HEK293 (cell line): ENCODE measurements around the gene OST4.

Experiments used
- CTCF ChIA-PET: fragments of 350-600 bp; formaldehyde crosslinking; extraction: SDS; loops from one replicate; lab custom pipeline; 2021; ENCODE audit warnings: antibody characterized with exemption; lab: Yijun Ruan, JAX
- POLR2A ChIA-PET: fragments of 300-600 bp; formaldehyde crosslinking; extraction: SDS; loops from one replicate; lab custom pipeline; 2020; ENCODE audit warnings: antibody characterized with exemption, inconsistent platforms; lab: Yijun Ruan, JAX
- H3K27ac ChIP-seq: fragments of 200-500 bp; sonication (Bioruptor generic); 2 replicates; pipeline ENCODE4 v1.5.1; 2014; ENCODE audit warnings: low read depth, low read length, control low read depth, inconsistent platforms; ENCODE audit errors: extremely low read depth
- H3K36me3 ChIP-seq, 2 experiments: fragments of 200-500 bp in 1 of 2; sonication (Bioruptor generic) in 1 of 2; 1 replicate in 1 of 2; 2 replicates in 1 of 2; pipeline ENCODE4 v1.5.1; 2014 to 2017; ENCODE audit warnings: inconsistent platforms in 2 of 2, low read length in 2 of 2; ENCODE audit not compliant: control insufficient read depth in 2 of 2, insufficient read depth in 1 of 2
- H3K4me1 ChIP-seq: fragments of 200-500 bp; sonication (Bioruptor generic); 2 replicates; pipeline ENCODE4 v1.5.1; 2014; ENCODE audit warnings: mild to moderate bottlenecking, low read length, inconsistent platforms; ENCODE audit not compliant: control insufficient read depth, insufficient read depth
- H3K4me3 ChIP-seq: 2 replicates; pipeline ENCODE4 v1.5.1; 2011; ENCODE audit warnings: low read depth, mild to moderate bottlenecking, control low read depth, low read length, moderate library complexity
- H3K9me3 ChIP-seq: fragments of 200-500 bp; sonication (Bioruptor generic); 2 replicates; pipeline ENCODE4 v1.5.1; 2014; ENCODE audit warnings: low read depth, low read length, inconsistent platforms; ENCODE audit not compliant: control insufficient read depth, insufficient read depth
- GLI4 ChIP-seq: fragments of 450-650 bp; formaldehyde crosslinking; IDR thresholded peaks from 2 replicates; pipeline ENCODE4 v1.5.1; 2016; ENCODE audit warnings: missing biosample characterization, missing genetic modification characterization
- KLF1 ChIP-seq: fragments of 450-650 bp; formaldehyde crosslinking; IDR thresholded peaks from 2 replicates; pipeline ENCODE4 v1.5.1; 2016; ENCODE audit warnings: missing biosample characterization, missing genetic modification characterization
- PRDM1 ChIP-seq: fragments of 450-650 bp; formaldehyde crosslinking; IDR thresholded peaks from 2 replicates; pipeline ENCODE4; 2016; ENCODE audit warnings: missing biosample characterization, missing genetic modification characterization
- SETDB1 ChIP-seq: IDR thresholded peaks from one replicate; pipeline ENCODE4 v1.6.1; 2017; ENCODE audit warnings: mild to moderate bottlenecking, low read length, moderate library complexity, mixed read lengths; ENCODE audit not compliant: insufficient read length
- SP3 ChIP-seq: fragments of 450-650 bp; formaldehyde crosslinking; IDR thresholded peaks from 2 replicates; pipeline ENCODE4 v1.5.1; 2016; ENCODE audit warnings: missing biosample characterization, missing genetic modification characterization
- ZBTB17 ChIP-seq: fragments of 450-650 bp; formaldehyde crosslinking; IDR thresholded peaks from 2 replicates; pipeline ENCODE4 v1.5.1; 2016; ENCODE audit warnings: missing biosample characterization, missing genetic modification characterization
- ZBTB49 ChIP-seq: fragments of 450-650 bp; formaldehyde crosslinking; IDR thresholded peaks from 2 replicates; pipeline ENCODE4 v1.5.1; 2016; ENCODE audit warnings: missing biosample characterization, missing genetic modification characterization, low read depth
- ZNF10 ChIP-seq: fragments of 450-650 bp; formaldehyde crosslinking; IDR thresholded peaks from 2 replicates; pipeline ENCODE4 v1.5.1; 2017; ENCODE audit warnings: missing biosample characterization, missing genetic modification characterization
- ZNF148 ChIP-seq: fragments of 450-650 bp; formaldehyde crosslinking; IDR thresholded peaks from 2 replicates; pipeline ENCODE4 v1.5.0; 2017; ENCODE audit warnings: missing biosample characterization, missing genetic modification characterization, borderline replicate concordance
- ZNF19 ChIP-seq: fragments of 450-650 bp; formaldehyde crosslinking; IDR thresholded peaks from 2 replicates; pipeline ENCODE4; 2016; ENCODE audit warnings: missing biosample characterization, missing genetic modification characterization, low read depth
- ZNF214 ChIP-seq: fragments of 450-650 bp; formaldehyde crosslinking; IDR thresholded peaks from 2 replicates; pipeline ENCODE4 v1.5.1; 2017; ENCODE audit warnings: missing biosample characterization, mild to moderate bottlenecking, missing genetic modification characterization, borderline replicate concordance
- ZNF354C ChIP-seq: fragments of 450-650 bp; formaldehyde crosslinking; IDR thresholded peaks from 2 replicates; pipeline ENCODE4 v1.5.1; 2016; ENCODE audit warnings: missing biosample characterization, missing genetic modification characterization, low read depth, borderline replicate concordance
- ZNF362 ChIP-seq: fragments of 450-650 bp; formaldehyde crosslinking; IDR thresholded peaks from 2 replicates; pipeline ENCODE4 v1.5.1; 2016; ENCODE audit warnings: missing biosample characterization, missing genetic modification characterization
- ZNF404 ChIP-seq: fragments of 450-650 bp; formaldehyde crosslinking; IDR thresholded peaks from 2 replicates; pipeline ENCODE4 v1.5.1; 2017; ENCODE audit warnings: missing biosample characterization, missing genetic modification characterization
- ZNF555 ChIP-seq: fragments of 450-650 bp; formaldehyde crosslinking; conservative IDR thresholded peaks from 2 replicates; pipeline ENCODE4 v1.5.1; 2017; ENCODE audit warnings: missing biosample characterization, mild to moderate bottlenecking, missing genetic modification characterization, inconsistent platforms
- ZNF629 ChIP-seq: fragments of 450-650 bp; formaldehyde crosslinking; IDR thresholded peaks from 2 replicates; pipeline ENCODE4 v1.5.1; 2017; ENCODE audit warnings: missing biosample characterization, missing genetic modification characterization
- TF ChIP-seq, protein P1 (sequence below): fragments of 450-650 bp; formaldehyde crosslinking; IDR thresholded peaks from 2 replicates; pipeline ENCODE4 v1.5.1; 2016; ENCODE audit warnings: missing biosample characterization, missing genetic modification characterization
- TF ChIP-seq, protein P2 (sequence below): fragments of 450-650 bp; formaldehyde crosslinking; IDR thresholded peaks from 2 replicates; pipeline ENCODE4 v1.5.1; 2016; ENCODE audit warnings: missing biosample characterization, missing genetic modification characterization
- TF ChIP-seq, protein P3 (sequence below): fragments of 450-650 bp; formaldehyde crosslinking; IDR thresholded peaks from 2 replicates; pipeline ENCODE4 v1.5.1; 2016; ENCODE audit warnings: missing biosample characterization, missing genetic modification characterization

The OST4 gene

DNA sequence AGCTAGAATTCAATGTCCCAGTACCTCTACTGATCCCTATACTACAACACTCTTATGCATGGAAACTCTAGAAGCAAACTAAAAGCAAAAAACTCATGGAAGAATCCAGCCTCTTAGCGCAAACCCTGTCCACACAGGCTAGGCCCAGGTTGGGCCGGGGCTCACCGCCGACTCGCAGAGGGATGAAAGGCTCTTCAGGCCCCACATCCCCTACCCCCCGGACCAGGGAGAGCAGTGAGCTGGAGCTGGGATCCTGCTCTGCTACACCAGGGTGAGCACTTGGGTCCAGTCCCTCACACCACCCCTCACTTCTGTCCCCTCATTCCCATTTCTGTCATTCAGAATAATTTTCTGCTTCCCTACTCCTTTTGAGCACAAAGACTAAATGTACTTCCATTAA is 2.0 kb downstream of the OST4 start (continued):
- TF ChIP-seq ZBTB17 (tag by site-specific recombination) (no peak), ZNF214 (tag by site-specific recombination) (no peak), ZNF362 (no peak), ZNF10 (tag by site-specific recombination) (no peak), ZNF404 (tag by site-specific recombination) (no peak)
- TF ChIP-seq, protein P1, sequence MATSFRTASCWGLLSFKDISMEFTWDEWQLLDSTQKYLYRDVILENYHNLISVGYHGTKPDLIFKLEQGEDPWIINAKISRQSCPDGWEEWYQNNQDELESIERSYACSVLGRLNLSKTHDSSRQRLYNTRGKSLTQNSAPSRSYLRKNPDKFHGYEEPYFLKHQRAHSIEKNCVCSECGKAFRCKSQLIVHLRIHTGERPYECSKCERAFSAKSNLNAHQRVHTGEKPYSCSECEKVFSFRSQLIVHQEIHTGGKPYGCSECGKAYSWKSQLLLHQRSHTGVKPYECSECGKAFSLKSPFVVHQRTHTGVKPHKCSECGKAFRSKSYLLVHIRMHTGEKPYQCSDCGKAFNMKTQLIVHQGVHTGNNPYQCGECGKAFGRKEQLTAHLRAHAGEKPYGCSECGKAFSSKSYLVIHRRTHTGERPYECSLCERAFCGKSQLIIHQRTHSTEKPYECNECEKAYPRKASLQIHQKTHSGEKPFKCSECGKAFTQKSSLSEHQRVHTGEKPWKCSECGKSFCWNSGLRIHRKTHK = no peak

DNA sequence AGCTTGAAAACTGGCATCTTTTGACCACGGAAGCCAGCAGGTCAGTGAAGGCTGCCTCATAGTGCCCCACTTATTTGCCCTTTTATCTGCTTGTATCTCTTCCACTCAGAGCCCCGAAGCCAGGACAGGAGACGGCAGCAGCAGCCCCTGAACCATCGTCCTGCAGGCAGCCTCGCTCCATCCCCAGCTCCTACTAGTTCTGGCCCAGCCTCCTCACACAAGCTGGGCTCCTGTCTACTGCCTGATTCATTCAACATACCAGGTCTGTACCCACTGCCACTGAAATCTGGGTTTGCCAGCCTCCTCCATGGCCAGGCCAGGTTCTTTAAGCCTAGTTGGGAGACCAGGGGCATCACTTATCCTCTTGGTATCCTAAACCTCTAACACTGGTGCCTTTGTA is 4.1 kb downstream of the OST4 start:
- no peak for TF ChIP-seq ZNF148
- no peak for TF ChIP-seq GLI4 (tag by site-specific recombination)
- TF ChIP-seq ZBTB49 (tag by site-specific recombination) = no peak
- TF ChIP-seq KLF1 = no peak
- no peak for TF ChIP-seq ZBTB17 (tag by site-specific recombination)
- TF ChIP-seq, protein P2, sequence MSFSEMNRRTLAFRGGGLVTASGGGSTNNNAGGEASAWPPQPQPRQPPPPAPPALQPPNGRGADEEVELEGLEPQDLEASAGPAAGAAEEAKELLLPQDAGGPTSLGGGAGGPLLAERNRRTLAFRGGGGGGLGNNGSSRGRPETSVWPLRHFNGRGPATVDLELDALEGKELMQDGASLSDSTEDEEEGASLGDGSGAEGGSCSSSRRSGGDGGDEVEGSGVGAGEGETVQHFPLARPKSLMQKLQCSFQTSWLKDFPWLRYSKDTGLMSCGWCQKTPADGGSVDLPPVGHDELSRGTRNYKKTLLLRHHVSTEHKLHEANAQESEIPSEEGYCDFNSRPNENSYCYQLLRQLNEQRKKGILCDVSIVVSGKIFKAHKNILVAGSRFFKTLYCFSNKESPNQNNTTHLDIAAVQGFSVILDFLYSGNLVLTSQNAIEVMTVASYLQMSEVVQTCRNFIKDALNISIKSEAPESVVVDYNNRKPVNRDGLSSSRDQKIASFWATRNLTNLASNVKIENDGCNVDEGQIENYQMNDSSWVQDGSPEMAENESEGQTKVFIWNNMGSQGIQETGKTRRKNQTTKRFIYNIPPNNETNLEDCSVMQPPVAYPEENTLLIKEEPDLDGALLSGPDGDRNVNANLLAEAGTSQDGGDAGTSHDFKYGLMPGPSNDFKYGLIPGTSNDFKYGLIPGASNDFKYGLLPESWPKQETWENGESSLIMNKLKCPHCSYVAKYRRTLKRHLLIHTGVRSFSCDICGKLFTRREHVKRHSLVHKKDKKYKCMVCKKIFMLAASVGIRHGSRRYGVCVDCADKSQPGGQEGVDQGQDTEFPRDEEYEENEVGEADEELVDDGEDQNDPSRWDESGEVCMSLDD (tag by site-specific recombination) = no peak
- TF ChIP-seq ZNF555 (tag by site-specific recombination) = no peak
- TF ChIP-seq ZNF19 (tag by site-specific recombination) = no peak
- TF ChIP-seq SP3 (tag by site-specific recombination) = no peak
- TF ChIP-seq, protein P3, sequence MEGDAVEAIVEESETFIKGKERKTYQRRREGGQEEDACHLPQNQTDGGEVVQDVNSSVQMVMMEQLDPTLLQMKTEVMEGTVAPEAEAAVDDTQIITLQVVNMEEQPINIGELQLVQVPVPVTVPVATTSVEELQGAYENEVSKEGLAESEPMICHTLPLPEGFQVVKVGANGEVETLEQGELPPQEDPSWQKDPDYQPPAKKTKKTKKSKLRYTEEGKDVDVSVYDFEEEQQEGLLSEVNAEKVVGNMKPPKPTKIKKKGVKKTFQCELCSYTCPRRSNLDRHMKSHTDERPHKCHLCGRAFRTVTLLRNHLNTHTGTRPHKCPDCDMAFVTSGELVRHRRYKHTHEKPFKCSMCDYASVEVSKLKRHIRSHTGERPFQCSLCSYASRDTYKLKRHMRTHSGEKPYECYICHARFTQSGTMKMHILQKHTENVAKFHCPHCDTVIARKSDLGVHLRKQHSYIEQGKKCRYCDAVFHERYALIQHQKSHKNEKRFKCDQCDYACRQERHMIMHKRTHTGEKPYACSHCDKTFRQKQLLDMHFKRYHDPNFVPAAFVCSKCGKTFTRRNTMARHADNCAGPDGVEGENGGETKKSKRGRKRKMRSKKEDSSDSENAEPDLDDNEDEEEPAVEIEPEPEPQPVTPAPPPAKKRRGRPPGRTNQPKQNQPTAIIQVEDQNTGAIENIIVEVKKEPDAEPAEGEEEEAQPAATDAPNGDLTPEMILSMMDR (tag by site-specific recombination) = no peak
- TF ChIP-seq ZNF629 (tag by site-specific recombination) = no peak
- TF ChIP-seq PRDM1 (tag by site-specific recombination) = no peak
- TF ChIP-seq ZNF354C (tag by site-specific recombination) = no peak
- no peak for TF ChIP-seq ZNF214 (tag by site-specific recombination)
- no peak for TF ChIP-seq SETDB1
- Histone ChIP-seq H3K4me3 (no peak overlapping the region), H3K36me3 (peaks cover 0 to 69% of the 10 kb centered on the region in 2 experiments), H3K27ac (no peak overlapping the region), H3K9me3 (no peaks in the 10 kb centered on the region), H3K4me1 (peaks cover 12% of the 10 kb centered on the region)
- POLR2A ChIA-PET = interaction anchor here (0.5 to 6.5 kb wide), 4 partner anchors 9 to 186 kb away, joined by 4 to 31 read pairs (median 9); partner anchors contain the start of gene AGBL5
- CTCF ChIA-PET = interaction anchor here (0.8 kb wide), 1 partner anchor 14 kb away, joined by 3 read pairs; no protein-coding TSS in a partner anchor
